CD4-positive, alpha-beta T cell treated with Interleukin-6 for 4 hours (primary cell): ENCODE data around the gene BCKDHA.
"Not testable (repeated sequence)": the region's sequence is repeated elsewhere in the genome, so short reads cannot be mapped to it uniquely, and the experiment has no call there.

Experiments
- DNase-seq: peaks from one replicate; pipeline ENCODE4 v3.0.0-alpha.2; 2020; ENCODE audit warnings: mixed read lengths

Gene BCKDHA

GRCh38 chr19:41427647-41428480 is 30.2 kb downstream of the BCKDHA start:
- DNase-seq: peak; percentile 50

GRCh38 chr19:41428481-41428859 is 30.9 kb downstream of the BCKDHA start:
- no peak for DNase-seq

- DNase-seq: no peak
Observed at GRCh38 chr19:41430922-41431321, 33.3 kb downstream of the BCKDHA start.

GRCh38 chr19:41431426-41432386 is 34.1 kb downstream of the BCKDHA start:
- no peak for DNase-seq

- DNase-seq: no peak
Observed at GRCh38 chr19:41433171-41433570, 35.6 kb downstream of the BCKDHA start.

GRCh38 chr19:41434450-41434849 is 36.8 kb downstream of the BCKDHA start:
- DNase-seq: no peak

GRCh38 chr19:41435376-41435775 is 37.8 kb downstream of the BCKDHA start:
- not testable (repeated sequence) for DNase-seq

- no peak for DNase-seq
Observed at GRCh38 chr19:41435936-41436673, 38.5 kb downstream of the BCKDHA start.

- DNase-seq: no peak
Observed at GRCh38 chr19:41436674-41436951, 39.0 kb downstream of the BCKDHA start.

- DNase-seq: no peak
Observed at GRCh38 chr19:41437944-41438574, 40.4 kb downstream of the BCKDHA start.

- peak; percentile 97 for DNase-seq
Observed at GRCh38 chr19:41439441-41440222, 42.0 kb downstream of the BCKDHA start, which contains the start of gene DMAC2. TSS of gene DMAC2 (minus strand) at chr19:41439912. CDS start at chr19:41439899, 13 bp downstream.

GRCh38 chr19:41441321-41441945 is 43.8 kb downstream of the BCKDHA start:
- no peak for DNase-seq

GRCh38 chr19:41442473-41443355 is 45.1 kb downstream of the BCKDHA start, which contains the start of gene ERICH4:
TSS of gene ERICH4 (plus strand) at chr19:41443156. CDS start at chr19:41443170, 14 bp downstream.
- no peak for DNase-seq

- no peak for DNase-seq
Observed at GRCh38 chr19:41443813-41444455, 46.3 kb downstream of the BCKDHA start.

- DNase-seq: no peak
Observed at GRCh38 chr19:41445575-41445974, 48.0 kb downstream of the BCKDHA start.

- DNase-seq: no peak
Observed at GRCh38 chr19:41447732-41448332, 50.2 kb downstream of the BCKDHA start.

- DNase-seq: peak; percentile 76
Observed at GRCh38 chr19:41449079-41449864, 51.7 kb downstream of the BCKDHA start.

- DNase-seq: no peak
Observed at GRCh38 chr19:41449865-41450178, 52.2 kb downstream of the BCKDHA start.
